ENCODE data around the gene PI4KA. TPM values are rescaled to one million over a fixed set of nuclear protein-coding genes. Genes with fewer than 3 reads are reported as not detected.

PI4KA gene
- total RNA-seq, 3 donors from 2014 or later (not counting 1 experiment from before 2014, with no cell fraction given) = 208 to 233 (median 215) TPM

DNA sequence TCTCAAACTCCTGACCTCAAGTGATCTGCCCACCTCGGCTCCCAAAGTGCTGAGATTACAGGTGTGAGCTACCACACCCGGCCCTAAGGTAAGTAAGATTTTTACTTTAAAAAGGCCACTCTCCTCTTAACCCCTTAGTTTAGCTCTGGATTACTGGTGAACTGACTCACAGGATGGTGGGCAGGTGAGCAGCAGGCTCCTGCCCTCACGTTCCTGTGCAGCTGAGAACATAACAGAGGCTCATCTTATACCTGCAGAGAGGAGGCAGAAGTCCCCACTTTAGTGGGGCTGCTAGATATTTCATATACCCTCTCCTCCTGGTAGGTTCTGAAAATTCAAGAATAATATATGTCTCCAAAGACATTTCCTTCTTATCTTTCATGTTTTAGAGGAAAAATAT, 101.8 kb downstream of the PI4KA start:
- H3K4me3 Mint-ChIP-seq = no peak overlapping the region
- no peaks in the 10 kb centered on the region for H3K9me3 Mint-ChIP-seq
- no peak overlapping the region for H3K4me3 ChIP-seq (ENCODE audit: low read length)
- no peak overlapping the region for H3K27ac ChIP-seq (ENCODE audit: low read length)
- no peak for DNase-seq
- no peaks in the 10 kb centered on the region for H3K9me3 ChIP-seq (ENCODE audit: control insufficient read depth, insufficient read depth, low read length)
- TF ChIP-seq, protein P1, sequence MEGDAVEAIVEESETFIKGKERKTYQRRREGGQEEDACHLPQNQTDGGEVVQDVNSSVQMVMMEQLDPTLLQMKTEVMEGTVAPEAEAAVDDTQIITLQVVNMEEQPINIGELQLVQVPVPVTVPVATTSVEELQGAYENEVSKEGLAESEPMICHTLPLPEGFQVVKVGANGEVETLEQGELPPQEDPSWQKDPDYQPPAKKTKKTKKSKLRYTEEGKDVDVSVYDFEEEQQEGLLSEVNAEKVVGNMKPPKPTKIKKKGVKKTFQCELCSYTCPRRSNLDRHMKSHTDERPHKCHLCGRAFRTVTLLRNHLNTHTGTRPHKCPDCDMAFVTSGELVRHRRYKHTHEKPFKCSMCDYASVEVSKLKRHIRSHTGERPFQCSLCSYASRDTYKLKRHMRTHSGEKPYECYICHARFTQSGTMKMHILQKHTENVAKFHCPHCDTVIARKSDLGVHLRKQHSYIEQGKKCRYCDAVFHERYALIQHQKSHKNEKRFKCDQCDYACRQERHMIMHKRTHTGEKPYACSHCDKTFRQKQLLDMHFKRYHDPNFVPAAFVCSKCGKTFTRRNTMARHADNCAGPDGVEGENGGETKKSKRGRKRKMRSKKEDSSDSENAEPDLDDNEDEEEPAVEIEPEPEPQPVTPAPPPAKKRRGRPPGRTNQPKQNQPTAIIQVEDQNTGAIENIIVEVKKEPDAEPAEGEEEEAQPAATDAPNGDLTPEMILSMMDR (IDR thresholded peaks at IDR 0.05) = no peak
- H3K4me1 Mint-ChIP-seq = no peaks in the 10 kb centered on the region
- no peaks in the 10 kb centered on the region for H3K36me3 Mint-ChIP-seq
- peaks cover 49% of the 10 kb centered on the region for H3K36me3 ChIP-seq (ENCODE audit: control insufficient read depth, insufficient read depth, low read length)
- H3K27me3 ChIP-seq (ENCODE audit: control insufficient read depth, insufficient read depth, low read length) = no peaks in the 10 kb centered on the region
- WGBS (ENCODE audit: insufficient coverage) = 92% methylated on average over 3 of the region's 3 CpGs
- no peaks in the 10 kb centered on the region for H3K27me3 Mint-ChIP-seq (ENCODE audit: low read depth in 2 of 2)
- H3K27ac Mint-ChIP-seq = no peak overlapping the region
- no peaks in the 10 kb centered on the region for H3K4me1 ChIP-seq (ENCODE audit: control insufficient read depth, insufficient read depth, low read length)
- intact Hi-C loops (cut with micrococcal nuclease) = no loop called here
- no peak for ATAC-seq

DNA sequence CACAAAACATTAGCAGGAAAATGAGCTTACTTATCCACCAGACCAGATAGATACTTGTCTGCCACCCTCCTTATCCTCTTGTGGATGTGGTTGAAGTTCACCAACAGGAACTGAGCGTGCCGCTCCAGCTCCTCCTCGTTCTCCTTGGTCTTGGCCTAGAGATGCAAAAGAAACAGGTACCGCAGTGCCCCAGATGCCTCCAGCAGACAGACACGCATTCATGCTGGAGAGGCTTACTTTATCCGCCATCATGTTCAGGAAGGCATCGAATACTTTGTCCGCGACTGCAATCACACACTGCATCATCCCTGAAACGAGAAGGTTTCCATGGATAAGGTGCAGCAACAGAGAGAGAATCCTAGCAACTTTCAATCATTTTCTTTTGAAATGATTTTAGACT, 105.7 kb downstream of the PI4KA start:
- no peak overlapping the region for H3K27ac Mint-ChIP-seq
- ATAC-seq = no peak
- peaks cover 45% of the 10 kb centered on the region for H3K36me3 ChIP-seq (ENCODE audit: control insufficient read depth, insufficient read depth, low read length)

DNA sequence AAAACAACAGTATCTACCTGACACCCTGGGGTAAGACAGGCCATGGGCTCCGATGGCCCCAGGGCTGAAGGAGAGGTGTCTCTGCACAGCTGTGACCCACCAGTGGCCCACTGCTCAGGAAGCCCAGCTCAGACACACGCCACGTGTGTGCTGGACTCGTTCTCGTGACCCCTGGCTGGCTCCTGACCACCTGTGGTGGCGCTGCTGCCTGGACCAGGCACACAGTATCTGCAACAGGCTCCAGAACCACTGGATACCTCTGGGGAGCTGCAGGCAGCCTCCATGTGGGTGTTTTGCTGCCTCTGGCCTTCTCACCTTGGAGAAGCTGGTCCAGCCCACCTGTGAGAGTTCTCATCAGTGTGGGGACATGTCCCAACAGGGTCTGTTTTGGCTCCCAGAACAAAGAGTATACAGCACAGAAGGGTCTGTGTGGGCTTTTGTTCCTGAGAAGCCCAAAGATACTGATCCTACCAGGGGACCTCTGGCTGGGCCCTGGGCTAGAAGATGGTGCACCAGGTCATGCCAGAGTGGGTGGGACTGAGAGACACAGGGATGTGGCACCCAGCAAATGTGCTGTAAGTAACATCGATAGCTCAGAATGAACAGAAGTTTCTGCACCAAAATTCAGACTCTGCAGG, 106.4 kb downstream of the PI4KA start:
- Histone ChIP-seq H3K9me3 (ENCODE audit: control insufficient read depth, insufficient read depth, low read length) (no peaks in the 10 kb centered on the region), H3K36me3 (ENCODE audit: control insufficient read depth, insufficient read depth, low read length) (peaks cover 48% of the 10 kb centered on the region), H3K27me3 (ENCODE audit: control insufficient read depth, insufficient read depth, low read length) (no peaks in the 10 kb centered on the region), H3K4me3 (ENCODE audit: low read length) (no peak overlapping the region), H3K27ac (ENCODE audit: low read length) (no peak overlapping the region), H3K4me1 (ENCODE audit: control insufficient read depth, insufficient read depth, low read length) (peaks cover 25% of the 10 kb centered on the region)
- Mint-ChIP-seq H3K36me3 (no peaks in the 10 kb centered on the region), H3K9me3 (no peaks in the 10 kb centered on the region), H3K4me3 (no peak overlapping the region), H3K27ac (no peak overlapping the region), H3K27me3 (ENCODE audit: low read depth in 2 of 2) (no peaks in the 10 kb centered on the region), H3K4me1 (peaks cover 0 to 15% of the 10 kb centered on the region in 2 donors)
- TF ChIP-seq, protein P1 (IDR thresholded peaks at IDR 0.05) = no peak
- DNase-seq = no peak
- intact Hi-C loops (cut with micrococcal nuclease) = no loop called here
- ATAC-seq = no peak
- WGBS (ENCODE audit: insufficient coverage) = 96% methylated on average over 7 of the region's 7 CpGs

More for the DNA sequence above, 105.7 kb downstream of the PI4KA start:
- H3K27me3 ChIP-seq (ENCODE audit: control insufficient read depth, insufficient read depth, low read length) = no peaks in the 10 kb centered on the region
- H3K9me3 ChIP-seq (ENCODE audit: control insufficient read depth, insufficient read depth, low read length) = no peaks in the 10 kb centered on the region
- intact Hi-C loops (cut with micrococcal nuclease) = no loop called here
- Mint-ChIP-seq H3K4me1 (peaks cover 0 to 15% of the 10 kb centered on the region in 2 donors), H3K27me3 (ENCODE audit: low read depth in 2 of 2) (no peaks in the 10 kb centered on the region), H3K9me3 (no peaks in the 10 kb centered on the region), H3K4me3 (no peak overlapping the region), H3K36me3 (no peaks in the 10 kb centered on the region)
- no peak for DNase-seq
- H3K4me3 ChIP-seq (ENCODE audit: low read length) = no peak overlapping the region
- peaks cover 25% of the 10 kb centered on the region for H3K4me1 ChIP-seq (ENCODE audit: control insufficient read depth, insufficient read depth, low read length)
- TF ChIP-seq, protein P1 (IDR thresholded peaks at IDR 0.05) = no peak
- 98% methylated on average over 10 of the region's 10 CpGs for WGBS (ENCODE audit: insufficient coverage)
- H3K27ac ChIP-seq (ENCODE audit: low read length) = no peak overlapping the region

Data from natural killer cell (primary cell).